Measurements from ENCODE around the gene ANKMY1.
A peak's percentile ranks its signal among the peaks of the same experiment; 100 is the strongest.

Gene ANKMY1

GRCh38 chr2:240437551-240437860 is 120.3 kb downstream of the ANKMY1 start:
- Histone ChIP-seq H3K36me3 (ENCODE audit: insufficient read depth, low read length) (no peaks in the 10 kb centered on the region), H2AFZ (ENCODE audit: low read length) (no peak overlapping the region), H3K9me2 (replicated peaks; ENCODE audit: low read depth, low read length) (no peaks in the 10 kb centered on the region), H3K4me1 (ENCODE audit: insufficient read depth, low read length, poor library complexity, severe bottlenecking) (peaks cover 19% of the 10 kb centered on the region), H3K27me3 (ENCODE audit: insufficient read depth, low read length, poor library complexity, severe bottlenecking) (no peaks in the 10 kb centered on the region), H3K4me2 (ENCODE audit: low read depth, low read length, poor library complexity, severe bottlenecking) (peak overlapping the region; percentile 60), H3K4me3 (ENCODE audit: low read length, poor library complexity, severe bottlenecking) (peak overlapping the region; percentile 45), H3K9me3 (ENCODE audit: insufficient read depth, low read depth, low read length) (no peaks in the 10 kb centered on the region), H3K79me2 (ENCODE audit: insufficient read depth, low read length) (no peaks in the 10 kb centered on the region), H3F3A (ENCODE audit: low read depth) (no peaks in the 10 kb centered on the region), H4K20me1 (ENCODE audit: insufficient read depth, low read length, poor library complexity, severe bottlenecking) (no peaks in the 10 kb centered on the region), H3K9ac (ENCODE audit: low read depth, low read length, poor library complexity, severe bottlenecking) (no peak overlapping the region)
- no peak for TF ChIP-seq EZH2phosphoT487 (IDR thresholded peaks at IDR 0.05; ENCODE audit: borderline replicate concordance)

- Histone ChIP-seq H3F3A (ENCODE audit: low read depth) (no peaks in the 10 kb centered on the region), H3K79me2 (ENCODE audit: insufficient read depth, low read length) (no peaks in the 10 kb centered on the region), H3K4me2 (ENCODE audit: low read depth, low read length, poor library complexity, severe bottlenecking) (peak overlapping the region; percentile 60), H4K20me1 (ENCODE audit: insufficient read depth, low read length, poor library complexity, severe bottlenecking) (no peaks in the 10 kb centered on the region), H3K9me2 (replicated peaks; ENCODE audit: low read depth, low read length) (no peaks in the 10 kb centered on the region), H3K27me3 (ENCODE audit: insufficient read depth, low read length, poor library complexity, severe bottlenecking) (no peaks in the 10 kb centered on the region), H3K9me3 (ENCODE audit: insufficient read depth, low read depth, low read length) (no peaks in the 10 kb centered on the region), H3K4me3 (ENCODE audit: low read length, poor library complexity, severe bottlenecking) (peak overlapping the region; percentile 38), H3K4me1 (ENCODE audit: insufficient read depth, low read length, poor library complexity, severe bottlenecking) (peaks cover 19% of the 10 kb centered on the region), H2AFZ (ENCODE audit: low read length) (no peak overlapping the region), H3K9ac (ENCODE audit: low read depth, low read length, poor library complexity, severe bottlenecking) (no peak overlapping the region), H3K36me3 (ENCODE audit: insufficient read depth, low read length) (no peaks in the 10 kb centered on the region)
- TF ChIP-seq CTCF (conservative IDR thresholded peaks at IDR 0.05; ENCODE audit: low read length) (no peak), EZH2phosphoT487 (IDR thresholded peaks at IDR 0.05; ENCODE audit: borderline replicate concordance) (no peak)
These were observed 120.9 kb downstream of the ANKMY1 start for GRCh38 chr2:240436683-240437550.

GRCh38 chr2:240435948-240436682 is 121.7 kb downstream of the ANKMY1 start:
- Histone ChIP-seq H3K4me1 (ENCODE audit: insufficient read depth, low read length, poor library complexity, severe bottlenecking) (peaks cover 19% of the 10 kb centered on the region), H3K27me3 (ENCODE audit: insufficient read depth, low read length, poor library complexity, severe bottlenecking) (no peaks in the 10 kb centered on the region), H3K9ac (ENCODE audit: low read depth, low read length, poor library complexity, severe bottlenecking) (peak overlapping the region; percentile 52)

More at GRCh38 chr2:240435948-240436682, 121.7 kb downstream of the ANKMY1 start:
- H3K4me3 ChIP-seq (ENCODE audit: low read length, poor library complexity, severe bottlenecking): peak overlapping the region; percentile 74
- H4K20me1 ChIP-seq (ENCODE audit: insufficient read depth, low read length, poor library complexity, severe bottlenecking): no peaks in the 10 kb centered on the region
- no peaks in the 10 kb centered on the region for H3K9me3 ChIP-seq (ENCODE audit: insufficient read depth, low read depth, low read length)
- no peaks in the 10 kb centered on the region for H3K9me2 ChIP-seq (replicated peaks; ENCODE audit: low read depth, low read length)
- no peaks in the 10 kb centered on the region for H3F3A ChIP-seq (ENCODE audit: low read depth)
- H3K4me2 ChIP-seq (ENCODE audit: low read depth, low read length, poor library complexity, severe bottlenecking): peak overlapping the region; percentile 65
- no peaks in the 10 kb centered on the region for H3K79me2 ChIP-seq (ENCODE audit: insufficient read depth, low read length)
- no peaks in the 10 kb centered on the region for H3K36me3 ChIP-seq (ENCODE audit: insufficient read depth, low read length)
- no peak overlapping the region for H2AFZ ChIP-seq (ENCODE audit: low read length)
- TF ChIP-seq EZH2phosphoT487 (IDR thresholded peaks at IDR 0.05; ENCODE audit: borderline replicate concordance) (no peak), CTCF (conservative IDR thresholded peaks at IDR 0.05; ENCODE audit: low read length) (no peak)
